ENCODE results near the gene SLC35G3.
"Not testable (repeated sequence)": the region's sequence is repeated elsewhere in the genome, so short reads cannot be mapped to it uniquely, and the experiment has no call there.

Gene SLC35G3

GRCh38 chr17:35194001-35194400 is at the start of gene SLC35G3:
Gene SLC35G3 (minus strand): TSS chr17:35194393. CDS start chr17:35194307, 86 bp downstream.
- DNase-seq = not testable (repeated sequence)

DNA sequence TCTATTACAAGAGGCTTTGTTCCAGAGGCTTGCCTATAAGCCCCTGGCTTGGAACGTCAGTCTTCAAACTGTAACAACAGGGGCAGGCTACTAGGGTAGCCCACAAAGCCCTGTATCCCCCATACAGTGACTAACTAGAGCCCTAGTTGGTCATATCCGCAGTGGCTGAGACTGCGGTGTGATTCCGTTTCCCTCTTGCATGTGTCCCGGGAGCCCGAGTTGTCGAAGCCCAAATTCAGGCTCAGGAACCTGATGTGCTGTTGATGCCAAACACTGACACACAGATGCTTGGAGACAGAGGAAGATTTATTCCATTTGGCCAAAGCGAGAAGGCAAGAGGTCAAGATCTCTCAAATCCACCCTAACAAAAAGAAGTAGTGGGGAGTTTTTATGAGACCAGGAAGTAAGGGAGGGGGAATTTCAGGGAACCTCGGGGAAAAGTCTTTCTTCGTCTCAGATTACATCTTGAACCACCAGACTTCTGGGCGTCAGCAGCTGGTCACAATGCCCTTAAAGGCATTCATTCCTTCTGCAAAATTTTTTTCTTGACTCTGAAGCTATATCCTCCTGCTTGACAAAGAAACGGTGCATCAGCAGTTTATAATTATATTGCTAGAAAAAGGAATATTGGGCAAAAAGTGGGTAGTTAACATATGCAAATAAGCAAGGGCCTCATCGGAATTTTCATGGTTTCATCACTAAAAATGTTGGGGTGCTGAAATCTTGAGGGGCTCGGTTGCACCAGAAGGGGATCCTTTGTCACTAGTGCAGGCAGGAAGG is 49.6 kb upstream of the SLC35G3 start:
- DNase-seq = no peak

DNA sequence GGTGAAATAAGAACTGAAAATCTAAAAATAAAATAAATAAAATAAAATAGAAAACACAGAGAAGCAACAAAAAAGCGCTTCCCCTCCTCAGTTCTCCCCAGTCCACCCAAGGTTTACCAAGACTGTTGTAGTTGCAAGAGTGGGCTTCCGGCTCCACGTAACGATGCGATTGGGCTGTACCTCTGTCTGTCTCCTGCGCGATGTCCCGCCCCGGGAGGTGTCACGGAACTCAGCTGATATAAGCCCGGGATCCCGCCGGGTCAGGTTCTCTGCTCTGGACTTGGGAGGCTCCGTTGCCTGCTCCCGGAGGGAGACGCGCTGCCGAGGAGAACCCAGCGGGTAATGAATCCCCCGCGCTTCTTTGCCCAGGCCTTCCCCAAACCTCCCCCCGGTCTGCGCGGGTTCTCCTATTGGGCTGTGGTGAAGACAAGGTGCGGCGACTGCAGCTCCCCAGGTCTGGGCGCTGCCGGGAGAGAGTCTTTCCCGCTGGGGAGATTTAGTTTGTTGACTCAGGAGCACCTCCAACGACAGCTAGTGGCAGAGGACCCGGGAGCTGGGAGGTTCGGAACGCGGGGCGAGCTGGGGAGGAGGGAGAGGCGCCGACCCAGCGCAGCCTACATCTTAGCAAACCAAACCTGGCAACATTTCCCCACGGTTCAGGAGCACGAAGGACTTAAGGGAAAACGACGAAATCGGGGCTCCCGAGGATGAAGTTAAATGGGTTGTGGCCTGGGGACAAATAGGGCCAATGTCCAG is 48.8 kb upstream of the SLC35G3 start, which contains the start of gene SLFN5:
TSS of gene SLFN5 (plus strand) at position 268 of the 756 bp plus-strand sequence. CDS start 15,619 bp downstream, outside the sequence.
- peak in 1 of 2 experiments; percentile 12 for DNase-seq

DNA sequence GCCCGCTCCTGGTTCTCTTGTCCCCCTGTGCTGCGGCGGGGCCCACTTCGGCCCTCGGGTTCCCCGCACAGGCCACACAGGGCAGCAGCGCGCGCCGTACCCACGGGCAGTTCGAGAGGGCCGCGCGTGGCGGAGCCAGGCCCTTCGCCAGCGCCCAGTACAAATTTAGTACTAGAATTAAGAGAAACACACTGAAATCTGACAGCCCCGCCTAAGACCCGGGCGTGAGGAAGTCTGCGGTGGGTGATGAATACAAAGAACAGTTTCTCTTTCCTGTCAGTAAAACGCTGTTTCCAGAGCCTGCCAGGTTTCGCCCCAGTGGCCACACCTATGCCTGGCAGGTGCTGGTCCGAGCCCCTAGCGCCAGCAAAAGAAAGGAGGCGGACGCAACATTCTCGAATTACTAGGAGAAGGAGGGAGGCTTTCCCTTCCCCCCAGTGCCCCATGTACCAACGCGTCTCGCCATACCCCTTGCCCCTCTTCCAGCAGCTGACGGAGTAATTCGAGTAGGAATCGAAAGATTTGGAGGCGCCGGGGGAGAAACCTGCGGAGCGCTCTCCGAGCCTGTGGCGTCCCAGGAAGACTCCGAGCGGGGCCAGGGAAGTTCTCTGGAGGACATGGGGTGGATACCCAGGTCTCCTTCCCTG is 48.1 kb upstream of the SLC35G3 start:
- no peak for DNase-seq

GRCh38 chr17:35241520-35241919 is 47.3 kb upstream of the SLC35G3 start:
- DNase-seq = no peak

DNA sequence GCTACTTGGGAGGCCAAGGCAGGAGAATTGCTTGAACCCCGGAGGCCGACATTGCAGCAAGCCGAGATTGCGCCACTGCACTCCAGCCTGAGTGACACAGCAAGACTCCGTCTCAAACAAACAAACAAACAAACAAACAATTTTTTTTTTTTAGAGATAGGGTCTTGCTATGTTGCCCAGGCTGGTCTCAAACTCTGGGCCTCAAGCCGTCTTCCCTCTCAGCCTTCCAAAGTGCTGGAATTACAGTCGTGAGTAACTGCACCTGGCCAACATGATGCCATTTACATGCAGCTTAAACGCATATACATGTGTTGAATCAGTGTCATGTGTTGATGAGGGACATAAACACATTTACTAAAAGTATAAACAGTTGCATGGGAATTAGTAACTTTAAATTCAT is 46.7 kb upstream of the SLC35G3 start:
- no peak for DNase-seq

DNA sequence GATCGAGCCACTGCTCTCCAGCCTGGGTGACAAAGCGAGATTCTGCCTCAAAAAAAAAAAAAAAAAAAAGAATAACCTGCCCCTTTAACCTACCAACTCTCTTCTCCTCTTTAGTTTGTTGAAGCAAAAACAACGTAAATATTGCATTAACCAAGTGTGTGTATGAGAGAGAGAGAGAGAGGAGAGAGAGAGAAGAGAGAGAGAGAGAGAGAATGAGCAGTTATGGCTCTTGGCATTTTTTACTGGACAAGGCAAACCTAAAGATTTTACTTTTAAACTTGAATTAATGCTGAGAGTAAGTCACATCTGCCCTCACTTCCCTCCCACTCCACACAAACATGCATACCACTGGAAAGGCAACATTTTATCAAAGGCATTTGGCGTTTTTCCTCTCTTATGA is 45.6 kb upstream of the SLC35G3 start:
- no peak for DNase-seq

DNA sequence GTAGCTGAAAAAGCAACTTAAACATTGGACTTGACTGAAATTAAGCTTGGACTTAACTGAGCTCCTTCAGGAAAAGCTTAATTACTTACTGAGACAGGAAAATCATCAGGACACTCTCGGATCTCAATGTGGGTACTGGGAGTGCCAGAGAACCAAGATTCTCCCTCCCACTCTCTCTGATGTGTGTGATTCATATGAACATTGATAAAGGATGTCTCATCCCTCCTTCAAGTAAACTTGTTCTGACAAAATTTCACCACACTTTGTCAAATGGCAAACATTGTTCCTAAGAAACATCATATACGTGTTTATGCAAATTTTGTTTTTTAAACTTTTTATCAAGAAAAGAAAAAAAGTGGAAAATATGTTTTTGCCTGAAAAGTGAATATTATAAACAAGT is 44.6 kb upstream of the SLC35G3 start:
- DNase-seq = no peak

- no peak for DNase-seq
Observed at GRCh38 chr17:35236821-35237220, 42.6 kb upstream of the SLC35G3 start.

DNA sequence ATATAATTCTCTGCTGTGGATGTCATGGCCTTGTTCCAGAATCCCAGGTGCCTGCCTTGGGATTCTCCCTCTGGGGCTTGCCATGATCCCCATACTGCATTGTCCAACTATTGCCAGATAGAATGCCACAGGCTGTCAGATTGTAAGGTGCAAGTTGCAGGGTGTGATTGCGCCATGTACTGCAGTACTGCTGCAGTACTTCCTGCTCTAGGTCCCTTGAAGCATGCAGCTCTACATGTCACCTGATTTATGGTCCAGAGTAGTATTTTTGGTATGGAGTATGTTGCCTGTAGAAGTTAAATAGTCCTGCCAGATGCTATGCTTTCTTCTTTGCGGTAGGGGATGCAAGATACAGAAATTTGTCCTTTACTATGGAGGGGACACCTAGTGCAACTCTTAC is 41.7 kb upstream of the SLC35G3 start:
- no peak for DNase-seq

- no peak for DNase-seq
Observed at GRCh38 chr17:35235289-35235688, 41.1 kb upstream of the SLC35G3 start.

- not testable (repeated sequence) for DNase-seq
Observed at GRCh38 chr17:35234315-35234714, 40.1 kb upstream of the SLC35G3 start.

- no peak for DNase-seq
Observed at GRCh38 chr17:35229638-35230037, 35.4 kb upstream of the SLC35G3 start.

DNA sequence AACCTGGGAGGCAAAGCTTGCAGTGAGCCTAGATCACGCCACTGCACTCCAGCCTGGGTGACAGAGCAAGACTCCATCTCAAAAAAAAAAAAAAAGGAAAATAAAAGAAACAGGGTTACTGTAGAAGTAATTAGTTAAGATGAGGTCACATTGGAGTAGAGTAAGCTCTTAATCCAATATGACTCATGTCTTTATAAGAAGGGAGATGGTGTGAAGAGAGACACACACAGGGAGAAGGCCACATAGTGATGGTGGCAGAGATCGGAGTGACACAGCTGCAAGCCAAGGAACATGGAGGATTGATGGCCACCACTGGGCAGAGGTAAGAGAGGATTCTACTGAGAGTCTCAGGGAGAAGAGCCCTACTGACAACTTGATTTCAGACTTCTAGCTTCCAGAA is 33.4 kb upstream of the SLC35G3 start:
- no peak for DNase-seq

GRCh38 chr17:35224436-35224835 is 30.2 kb upstream of the SLC35G3 start:
- no peak for DNase-seq

- no peak for DNase-seq
Observed at GRCh38 chr17:35222452-35222851, 28.3 kb upstream of the SLC35G3 start.

GRCh38 chr17:35218915-35219314 is 24.7 kb upstream of the SLC35G3 start:
- DNase-seq = no peak

GRCh38 chr17:35217107-35217506 is 22.9 kb upstream of the SLC35G3 start:
- peak in 1 of 2 experiments; percentile 7 for DNase-seq

GRCh38 chr17:35214631-35215273 is 20.6 kb upstream of the SLC35G3 start:
- no peak for DNase-seq

GRCh38 chr17:35214192-35214591 is 20.0 kb upstream of the SLC35G3 start:
- no peak for DNase-seq

DNA sequence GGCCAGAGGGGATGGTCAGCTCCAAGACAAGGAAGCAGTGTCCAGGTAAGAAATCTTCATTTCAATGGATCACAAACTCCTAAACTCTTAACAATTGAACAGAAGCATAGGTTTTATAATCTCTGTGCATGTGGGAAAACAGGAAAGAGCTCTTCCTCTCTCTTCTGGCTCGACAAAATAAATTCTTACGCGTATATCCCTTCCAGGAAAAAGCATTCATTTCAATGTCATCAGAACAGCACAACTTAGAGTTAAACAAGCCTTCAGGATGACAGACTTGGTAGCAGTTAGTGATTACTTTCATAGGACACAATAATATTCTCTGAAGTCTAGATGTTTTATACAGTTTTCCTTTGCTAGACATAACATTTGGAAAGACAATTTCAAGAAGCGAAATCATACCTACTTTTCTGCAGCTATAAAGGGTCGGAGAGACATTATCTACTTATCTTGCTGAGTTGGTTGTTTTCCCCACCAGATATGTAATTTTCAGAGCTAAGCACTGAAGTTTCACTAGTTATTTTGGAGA is 19.3 kb upstream of the SLC35G3 start:
- no peak for DNase-seq

- DNase-seq = no peak
Observed at GRCh38 chr17:35212668-35213067, 18.5 kb upstream of the SLC35G3 start.

DNA sequence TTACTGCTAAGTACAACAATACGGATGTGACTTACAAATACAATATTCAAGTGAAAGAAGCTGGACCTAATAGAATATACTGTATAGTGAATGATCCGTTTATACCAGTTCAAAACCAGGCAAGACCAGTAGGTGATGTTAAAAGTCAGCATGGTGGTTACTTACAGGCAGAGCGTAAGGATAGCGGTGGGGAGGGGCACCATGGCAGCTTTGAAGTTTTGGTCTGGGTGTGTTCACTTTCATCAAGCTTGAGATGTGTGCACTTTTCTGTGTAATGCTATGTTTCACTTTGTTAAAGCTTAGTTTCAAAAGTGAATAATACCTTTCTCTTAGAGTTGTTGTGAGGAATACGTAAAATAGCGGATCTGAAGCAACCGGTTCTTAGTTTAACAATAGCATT is 16.5 kb upstream of the SLC35G3 start:
- no peak for DNase-seq

All from NCI-H524 (cell line).